Coronary artery (tissue), 2 donors: ENCODE data around the gene COL26A1.
A peak's percentile ranks its signal among the peaks of the same experiment; 100 is the strongest.

Source experiments
- DNase-seq: peaks from one replicate; pipeline ENCODE4 v3.0.0-alpha.2; 2017; ENCODE audit warnings: low spot score
- H3K27ac ChIP-seq, 2 donors: fragments of 200-600 bp; sonication (generic); one replicate each; pipeline ENCODE4 v1.5.1; 2016 to 2019
- H3K4me3 ChIP-seq: fragments of 200-600 bp; sonication (generic); 2 replicates; pipeline ENCODE4 v1.5.1; 2016; ENCODE audit warnings: mild to moderate bottlenecking, moderate library complexity
- TF ChIP-seq, protein P1 (sequence below): fragments of 200-600 bp; sonication (generic); IDR thresholded peaks from one replicate; pipeline ENCODE4 v1.5.1; 2019; ENCODE audit warnings: antibody characterized with exemption

Gene COL26A1

DNA sequence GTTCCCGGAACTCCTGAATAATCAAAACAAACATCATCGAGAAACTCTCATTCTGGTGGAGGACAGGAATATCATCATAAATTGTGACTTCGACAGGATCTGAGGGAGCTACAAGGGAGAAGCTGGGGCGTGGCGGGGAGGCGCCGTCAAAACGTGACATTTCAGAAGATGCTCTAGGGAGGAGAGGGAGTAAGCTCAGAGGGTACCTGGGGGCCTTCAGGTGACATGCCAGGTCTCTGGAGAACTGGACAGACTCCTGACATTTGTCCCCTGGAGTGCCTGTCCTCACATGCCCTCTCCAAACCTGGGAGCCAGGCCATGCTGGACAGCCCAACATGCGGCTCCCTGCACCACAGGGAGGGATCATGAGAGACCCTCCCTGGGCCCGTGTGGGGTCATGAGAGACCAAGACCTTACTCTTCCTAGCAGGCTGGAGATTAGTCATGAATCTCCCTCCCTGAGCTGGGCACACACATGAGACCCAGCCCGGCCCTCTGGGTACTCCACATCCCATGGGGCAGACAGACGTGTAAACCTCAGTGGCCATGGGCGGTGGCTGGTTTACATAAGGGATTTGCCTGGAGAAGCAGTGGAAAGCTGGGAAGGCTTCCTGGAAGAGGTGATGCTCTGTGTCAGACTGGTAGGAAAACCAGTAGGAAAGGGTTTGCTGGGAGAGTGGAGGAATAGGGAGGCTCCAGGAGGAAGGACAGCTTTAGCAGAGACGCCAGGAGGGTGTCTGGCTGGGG is 185.4 kb downstream of the COL26A1 start:
- TF ChIP-seq, protein P1, sequence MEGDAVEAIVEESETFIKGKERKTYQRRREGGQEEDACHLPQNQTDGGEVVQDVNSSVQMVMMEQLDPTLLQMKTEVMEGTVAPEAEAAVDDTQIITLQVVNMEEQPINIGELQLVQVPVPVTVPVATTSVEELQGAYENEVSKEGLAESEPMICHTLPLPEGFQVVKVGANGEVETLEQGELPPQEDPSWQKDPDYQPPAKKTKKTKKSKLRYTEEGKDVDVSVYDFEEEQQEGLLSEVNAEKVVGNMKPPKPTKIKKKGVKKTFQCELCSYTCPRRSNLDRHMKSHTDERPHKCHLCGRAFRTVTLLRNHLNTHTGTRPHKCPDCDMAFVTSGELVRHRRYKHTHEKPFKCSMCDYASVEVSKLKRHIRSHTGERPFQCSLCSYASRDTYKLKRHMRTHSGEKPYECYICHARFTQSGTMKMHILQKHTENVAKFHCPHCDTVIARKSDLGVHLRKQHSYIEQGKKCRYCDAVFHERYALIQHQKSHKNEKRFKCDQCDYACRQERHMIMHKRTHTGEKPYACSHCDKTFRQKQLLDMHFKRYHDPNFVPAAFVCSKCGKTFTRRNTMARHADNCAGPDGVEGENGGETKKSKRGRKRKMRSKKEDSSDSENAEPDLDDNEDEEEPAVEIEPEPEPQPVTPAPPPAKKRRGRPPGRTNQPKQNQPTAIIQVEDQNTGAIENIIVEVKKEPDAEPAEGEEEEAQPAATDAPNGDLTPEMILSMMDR = no peak
- DNase-seq = no peak
- H3K27ac ChIP-seq = no peak overlapping the region
- H3K4me3 ChIP-seq = no peak overlapping the region

DNA sequence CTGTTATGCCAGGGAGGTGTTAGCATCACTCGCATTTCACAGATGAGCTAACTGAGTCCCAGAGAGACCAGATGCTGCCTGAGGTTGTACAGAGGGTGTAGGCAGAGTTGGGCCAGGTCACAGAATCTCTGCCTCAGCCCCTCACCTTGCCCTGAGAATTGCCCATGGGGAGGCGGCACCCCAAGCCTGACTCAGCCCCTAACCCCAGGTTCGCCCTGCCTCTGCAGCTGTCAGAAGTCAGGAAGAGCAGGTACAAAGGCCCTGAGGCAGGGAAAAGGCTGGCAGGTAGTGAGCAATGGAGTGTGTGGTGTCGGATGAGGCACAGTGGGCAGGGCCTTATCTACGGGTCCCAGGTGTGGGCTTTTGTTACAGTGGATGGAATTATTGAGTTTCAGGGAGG is 187.1 kb downstream of the COL26A1 start:
- H3K27ac ChIP-seq = no peak overlapping the region
- DNase-seq = no peak
- no peak overlapping the region for H3K4me3 ChIP-seq
- TF ChIP-seq, protein P1 = no peak

DNA sequence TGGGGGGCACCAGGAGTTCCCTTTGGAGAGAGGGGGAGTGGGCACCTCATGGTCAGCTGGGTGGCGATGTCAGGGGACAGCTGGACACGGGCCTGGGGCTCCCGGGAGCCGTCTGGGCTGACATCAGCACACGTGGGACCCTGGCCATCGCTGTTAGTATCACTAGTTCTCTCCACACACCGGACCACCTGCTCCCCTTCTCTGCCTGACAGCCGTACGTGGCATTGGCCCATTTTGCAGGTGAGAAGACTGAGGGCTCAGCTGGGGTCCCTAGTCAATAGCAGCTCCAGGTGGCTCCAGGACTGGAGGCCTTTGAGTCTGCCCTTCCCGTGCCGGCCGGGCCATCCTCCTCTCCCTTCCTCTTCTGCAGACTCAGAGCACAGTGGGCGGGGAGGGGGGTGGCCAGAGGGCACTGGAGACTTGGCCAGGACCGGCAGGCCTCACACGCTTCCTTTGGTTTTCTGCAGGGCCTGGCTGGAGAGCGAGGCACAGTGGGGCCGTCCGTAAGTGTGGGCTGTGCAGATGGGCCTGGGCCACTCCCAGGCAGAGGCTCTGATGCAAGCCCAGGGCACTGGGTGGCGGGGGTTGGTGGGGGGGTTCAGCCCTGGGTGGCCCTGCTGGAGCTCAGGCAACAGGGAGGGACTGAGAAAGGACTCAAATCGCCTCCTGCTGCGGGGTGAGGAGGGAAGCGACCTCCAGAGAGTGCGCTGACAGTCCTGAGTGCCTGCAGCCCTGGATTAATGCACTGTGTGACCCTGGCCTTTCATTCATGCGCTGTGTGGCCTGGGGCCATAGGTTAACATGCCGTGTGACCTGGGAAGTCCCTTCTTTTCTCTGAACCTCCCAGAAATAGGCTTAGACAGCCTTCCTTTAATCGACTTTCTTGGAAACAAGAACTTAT is 188.2 kb downstream of the COL26A1 start:
- peak; percentile 65 for DNase-seq
- no peak overlapping the region for H3K4me3 ChIP-seq
- H3K27ac ChIP-seq = no peak overlapping the region
- TF ChIP-seq, protein P1 = no peak

DNA sequence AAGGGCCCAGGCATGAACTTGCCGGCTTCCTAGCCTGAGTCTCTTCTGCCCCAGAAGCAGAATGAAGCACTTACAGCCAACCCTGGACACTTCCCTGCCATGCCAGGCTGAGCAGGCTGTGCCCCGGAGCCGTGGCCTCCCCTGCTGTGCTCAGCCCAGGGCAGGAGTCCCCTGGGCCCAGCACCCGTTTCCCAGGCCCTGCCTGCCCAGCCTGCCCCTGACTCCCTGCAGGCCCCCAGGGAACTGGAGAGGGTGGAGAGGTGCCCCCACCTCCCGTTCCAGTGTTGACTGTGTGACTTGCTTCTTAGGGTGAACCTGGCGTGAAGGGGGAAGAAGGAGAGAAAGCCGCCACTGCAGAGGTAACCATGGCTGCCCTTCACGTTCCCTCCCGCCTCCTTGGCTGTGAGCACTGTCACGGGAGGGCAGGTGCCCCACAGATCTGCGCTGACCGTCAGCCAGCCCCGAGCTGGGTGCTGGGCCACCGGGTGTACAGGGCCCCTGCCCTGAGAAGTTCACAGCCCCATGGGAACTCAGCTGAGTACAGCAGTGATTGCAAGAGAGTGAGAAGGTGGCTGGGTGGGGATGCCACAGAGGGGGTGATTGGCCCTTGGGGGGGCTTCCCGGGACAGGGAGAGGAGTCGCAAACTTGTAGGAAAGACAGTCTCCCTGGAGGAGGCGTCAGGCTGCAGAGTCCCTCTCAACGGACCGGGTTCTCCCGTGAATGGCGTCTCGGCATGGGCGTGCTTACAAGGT is 190.5 kb downstream of the COL26A1 start:
- H3K4me3 ChIP-seq = no peak overlapping the region
- H3K27ac ChIP-seq = no peak overlapping the region
- TF ChIP-seq, protein P1 = no peak
- DNase-seq = peak; percentile 64

DNA sequence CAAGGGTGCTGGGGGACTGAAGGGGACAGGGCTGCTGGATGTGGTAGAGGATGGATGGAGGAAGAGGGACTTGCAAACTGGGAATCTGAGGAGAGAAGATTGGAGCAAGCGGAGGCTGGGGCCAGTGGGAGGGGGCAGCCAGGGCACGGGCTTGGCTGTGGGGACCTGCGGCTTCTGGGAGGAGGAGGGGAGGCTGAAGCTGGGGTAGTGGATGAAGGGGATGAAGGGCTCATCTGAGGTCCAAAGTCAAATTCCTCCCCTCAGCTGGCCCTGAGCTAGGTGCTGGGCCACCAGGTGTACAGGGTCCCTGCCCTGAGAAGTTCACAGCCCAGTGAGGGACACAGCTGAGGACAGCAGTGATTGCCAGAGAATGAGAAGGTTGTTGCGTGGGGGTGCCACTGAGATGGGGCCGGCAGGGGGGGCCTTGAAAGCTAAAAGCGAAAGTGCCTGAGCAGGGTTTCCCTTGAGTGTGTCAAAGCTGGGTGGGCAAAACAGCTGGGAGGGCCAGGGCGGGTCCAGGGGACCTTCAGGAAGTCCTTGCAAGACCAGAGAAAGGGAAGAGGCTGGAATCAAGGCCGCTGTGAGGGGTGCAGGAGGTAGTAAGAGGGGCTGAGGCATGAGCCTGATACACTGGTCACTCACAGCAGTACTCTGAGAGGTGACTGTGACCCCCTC is 191.2 kb downstream of the COL26A1 start:
- Histone ChIP-seq H3K4me3 (no peak overlapping the region), H3K27ac (no peak overlapping the region)
- TF ChIP-seq, protein P1 = no peak
- DNase-seq = peak; percentile 68

DNA sequence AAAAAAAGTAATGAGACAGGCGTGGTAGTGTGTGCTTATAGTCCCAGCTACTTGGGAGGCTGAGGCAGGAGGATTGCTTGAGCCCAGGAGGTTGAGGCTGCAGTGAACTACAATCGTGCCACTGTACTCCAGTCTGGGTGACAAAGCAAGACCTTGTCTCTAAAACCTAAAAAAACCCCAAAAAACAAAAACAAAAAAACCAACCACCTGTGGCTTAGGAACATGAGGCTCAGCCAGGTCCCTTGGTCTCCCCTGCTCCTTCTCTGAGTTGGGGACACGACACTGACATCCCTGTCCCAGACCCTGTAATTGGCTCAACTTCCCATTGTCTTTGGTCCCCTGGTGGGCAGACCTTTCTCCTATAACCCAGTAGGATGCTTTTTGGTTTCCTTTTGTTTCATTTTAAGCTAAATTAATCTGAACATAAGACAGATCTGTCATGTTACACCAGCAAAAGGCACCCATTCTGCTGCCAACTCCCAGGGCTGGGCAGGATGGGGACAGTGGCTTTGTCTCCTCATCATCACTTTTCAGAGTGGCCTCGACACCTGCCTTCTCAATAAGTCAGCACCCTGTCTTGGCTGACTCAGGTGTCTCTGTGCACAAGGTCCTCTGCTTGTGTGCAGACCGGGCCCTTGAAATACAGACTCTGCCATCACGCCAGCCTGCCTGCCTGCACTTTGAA is 192.1 kb downstream of the COL26A1 start:
- Histone ChIP-seq H3K4me3 (no peak overlapping the region), H3K27ac (no peak overlapping the region)
- peak; percentile 43 for DNase-seq
- TF ChIP-seq, protein P1 = no peak
